ENCODE measurements around the gene ERP27.

DNA sequence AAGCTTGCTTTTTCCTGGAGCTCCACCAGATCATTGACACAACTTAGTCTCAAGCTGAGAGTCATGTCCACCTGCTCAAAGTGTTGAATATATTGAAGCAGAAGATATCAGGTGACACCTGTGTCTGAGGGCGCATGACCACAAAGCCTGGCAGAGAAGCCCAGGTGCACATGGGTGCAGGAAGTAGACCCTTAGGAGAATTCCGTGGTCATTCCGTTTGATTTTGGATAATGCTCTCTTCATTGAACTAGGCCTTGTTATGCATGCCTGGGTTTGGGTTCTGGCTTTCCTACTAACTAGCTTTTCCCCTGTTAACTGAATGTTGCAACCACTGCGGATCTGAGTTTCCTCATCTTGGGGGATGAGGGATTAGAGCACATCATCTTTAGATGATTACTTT is 15.9 kb upstream of the ERP27 start:
- TF ChIP-seq SUZ12 (IDR thresholded peaks at IDR 0.05) (no peak), FOXM1 (IDR thresholded peaks at IDR 0.05; ENCODE audit: borderline replicate concordance) (no peak), FOXK2 (IDR thresholded peaks at IDR 0.05) (no peak), SP1 (IDR thresholded peaks at IDR 0.05) (no peak), BHLHE40 (IDR thresholded peaks at IDR 0.05; ENCODE audit: borderline replicate concordance) (no peak), ARNT (IDR thresholded peaks at IDR 0.05) (no peak), FOXA1 (IDR thresholded peaks at IDR 0.05) (no peak)
